ENCODE data around the gene GAL. TPM values are rescaled to one million over a fixed set of nuclear protein-coding genes. Genes with fewer than 3 reads are reported as not detected.

GAL gene
- total RNA-seq, 1 experiment from 2014 or later = 65.2 TPM

DNA sequence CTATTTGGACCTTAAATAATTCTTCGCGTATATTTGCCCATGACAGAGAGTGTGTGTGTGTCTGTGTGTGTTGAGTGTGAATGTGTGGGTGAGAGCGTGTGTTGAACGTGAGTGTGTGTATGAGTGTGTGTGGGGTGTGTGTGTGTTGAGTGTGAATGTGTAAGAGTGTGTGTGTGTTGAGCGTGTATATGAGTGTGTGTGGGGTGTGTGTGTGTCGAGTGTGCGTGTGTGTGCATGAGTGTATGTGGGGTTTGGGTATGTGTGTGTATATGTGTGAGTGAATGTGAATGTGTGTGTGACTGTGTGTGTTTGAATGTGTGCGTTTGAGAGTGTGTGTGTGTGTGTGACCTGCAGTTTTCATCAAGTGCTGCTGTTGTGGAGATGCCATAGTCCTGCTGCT lies 26.8 kb downstream of the GAL start:
- no peak overlapping the region for H3K4ac ChIP-seq (ENCODE audit: low read depth, low read length)
- no peak overlapping the region for H3K18ac ChIP-seq (ENCODE audit: insufficient read length, low read depth, low read length)
- H3K9me3 ChIP-seq (ENCODE audit: control insufficient read depth, low read depth, low read length) = no peaks in the 10 kb centered on the region
- no peaks in the 10 kb centered on the region for H3K79me1 ChIP-seq (ENCODE audit: insufficient read depth, low read depth, low read length, poor library complexity, severe bottlenecking)
- H3K14ac ChIP-seq (ENCODE audit: insufficient read depth, low read length) = no peak overlapping the region
- H3K27me3 ChIP-seq (ENCODE audit: insufficient read depth, low read length) = no peaks in the 10 kb centered on the region
- H3K23ac ChIP-seq (ENCODE audit: insufficient read length, low read depth, low read length) = no peak overlapping the region
- H3T11ph ChIP-seq (ENCODE audit: low read length) = no peak overlapping the region
- no peak overlapping the region for H2BK12ac ChIP-seq (ENCODE audit: insufficient read length, low read depth, low read length)
- H4K8ac ChIP-seq (replicated peaks; ENCODE audit: insufficient read length, low read depth, low read length) = no peak overlapping the region
- Mint-ChIP-seq H3K4me1 (peaks cover 45 to 46% of the 10 kb centered on the region in 2 experiments), H3K27ac (no peak overlapping the region), H3K4me3 (no peak overlapping the region), H3K9me3 (no peaks in the 10 kb centered on the region), H3K27me3 (ENCODE audit: low read depth) (no peaks in the 10 kb centered on the region; the same call in 1 of the 2 replicates), H3K36me3 (ENCODE audit: insufficient read depth in 1 of 3, low read depth in 3 of 3) (no peaks in the 10 kb centered on the region)
- 100% methylated on average over 5 of the region's 8 CpGs for WGBS (ENCODE audit: extremely low coverage, insufficient read length, low lambda C conversion rate)
- no peak overlapping the region for H3K27ac ChIP-seq (ENCODE audit: insufficient read length, low read depth, low read length)
- no peaks in the 10 kb centered on the region for H3K23me2 ChIP-seq (ENCODE audit: insufficient read length, low read depth, low read length, poor library complexity, severe bottlenecking)
- H2BK5ac ChIP-seq (ENCODE audit: insufficient read length, low read length) = no peak overlapping the region
- H2BK20ac ChIP-seq (ENCODE audit: low read depth, low read length, poor library complexity, severe bottlenecking) = no peak overlapping the region
- H3K9ac ChIP-seq (ENCODE audit: extremely low read depth, insufficient read length, low read length) = no peak overlapping the region
- peaks cover 3% of the 10 kb centered on the region; the same call in 1 of the 2 replicates for H3K4me1 ChIP-seq (ENCODE audit: insufficient read depth, low read length)
- no peak overlapping the region for H2AFZ ChIP-seq (ENCODE audit: low read length)
- TF ChIP-seq, protein P1, sequence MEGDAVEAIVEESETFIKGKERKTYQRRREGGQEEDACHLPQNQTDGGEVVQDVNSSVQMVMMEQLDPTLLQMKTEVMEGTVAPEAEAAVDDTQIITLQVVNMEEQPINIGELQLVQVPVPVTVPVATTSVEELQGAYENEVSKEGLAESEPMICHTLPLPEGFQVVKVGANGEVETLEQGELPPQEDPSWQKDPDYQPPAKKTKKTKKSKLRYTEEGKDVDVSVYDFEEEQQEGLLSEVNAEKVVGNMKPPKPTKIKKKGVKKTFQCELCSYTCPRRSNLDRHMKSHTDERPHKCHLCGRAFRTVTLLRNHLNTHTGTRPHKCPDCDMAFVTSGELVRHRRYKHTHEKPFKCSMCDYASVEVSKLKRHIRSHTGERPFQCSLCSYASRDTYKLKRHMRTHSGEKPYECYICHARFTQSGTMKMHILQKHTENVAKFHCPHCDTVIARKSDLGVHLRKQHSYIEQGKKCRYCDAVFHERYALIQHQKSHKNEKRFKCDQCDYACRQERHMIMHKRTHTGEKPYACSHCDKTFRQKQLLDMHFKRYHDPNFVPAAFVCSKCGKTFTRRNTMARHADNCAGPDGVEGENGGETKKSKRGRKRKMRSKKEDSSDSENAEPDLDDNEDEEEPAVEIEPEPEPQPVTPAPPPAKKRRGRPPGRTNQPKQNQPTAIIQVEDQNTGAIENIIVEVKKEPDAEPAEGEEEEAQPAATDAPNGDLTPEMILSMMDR (conservative IDR thresholded peaks at IDR 0.05) = no peak
- H3K79me2 ChIP-seq (ENCODE audit: insufficient read depth, low read length) = no peaks in the 10 kb centered on the region
- no peaks in the 10 kb centered on the region for H4K20me1 ChIP-seq (ENCODE audit: control insufficient read depth, insufficient read depth, insufficient read length)
- H2BK15ac ChIP-seq (ENCODE audit: low read depth, low read length) = no peak overlapping the region
- no peak overlapping the region for H4K5ac ChIP-seq (ENCODE audit: insufficient read length, low read depth, low read length)
- DNase-seq = no peak
- no peak overlapping the region for H2AK5ac ChIP-seq (ENCODE audit: insufficient read length, low read length)
- H3K56ac ChIP-seq (ENCODE audit: insufficient read length, low read depth, low read length) = peak overlapping the region; percentile 29
- H4K91ac ChIP-seq (ENCODE audit: insufficient read length, low read depth, low read length) = no peak overlapping the region
- H2BK120ac ChIP-seq (ENCODE audit: low read depth, low read length, poor library complexity, severe bottlenecking) = no peak overlapping the region
- H3K4me2 ChIP-seq (ENCODE audit: insufficient read depth, insufficient read length, low read length) = no peak overlapping the region
